HepG2 (cell line): Measurements from ENCODE around the gene SYCE3. TPM values are rescaled to one million over a fixed set of nuclear protein-coding genes. Genes with fewer than 3 reads are reported as not detected.

Experiments used
- ATAC-seq: fragments of 200-7000 bp; cut with Tn5 transposase; 3 replicates; pipeline ENCODE4 v1.9.1; 2020; ENCODE audit warnings: mild to moderate bottlenecking, moderate library complexity
- BruUV-seq: library from RNA; stranded (reverse); fragments of 400-500 nt; replicated peaks from 2 replicates; lab custom pipeline; 2021; lab: Mats Ljungman, UMichigan
- CTCF ChIA-PET: fragments of 300-600 bp; formaldehyde crosslinking; extraction: SDS; loops from one replicate; lab custom pipeline; 2021; ENCODE audit warnings: low total read pairs, inconsistent platforms, low intra/inter-chr PET ratio; lab: Yijun Ruan, JAX
- POLR2A ChIA-PET: fragments of 350-600 bp; sonication (Branson Sonifier 250); formaldehyde crosslinking; loops from one replicate; lab custom pipeline; 2020; ENCODE audit warnings: antibody characterized with exemption, inconsistent platforms; lab: Yijun Ruan, JAX
- DNase-seq: peaks from one replicate; pipeline ENCODE4 v3.0.0-alpha.2; 2015; ENCODE audit warnings: low spot score
- FAIRE-seq: peaks from 3 replicates; lab custom pipeline; 2011; peaks lifted over from hg19 to GRCh38; lab: Jason Lieb, UNC
- H2AFZ ChIP-seq: one replicate; pipeline ENCODE4 v1.6.1; 2011; ENCODE audit warnings: low read length, inconsistent platforms
- H3K27ac ChIP-seq: fragments of 300-600 bp; 3 replicates; pipeline ENCODE4 v1.8.0; 2011; ENCODE audit warnings: mixed run types, mild to moderate bottlenecking, mixed read lengths, low read length, inconsistent platforms; ENCODE audit not compliant: insufficient read depth; ENCODE audit errors: extremely low read length
- H3K27me3 ChIP-seq, 2 experiments: fragments of 200-600 bp in 1 of 2; 2 replicates in 1 of 2; 3 replicates in 1 of 2; pipeline versions ENCODE4 v1.6.0 to v1.8.0; 2011; ENCODE audit warnings: low read length in 2 of 2, mild to moderate bottlenecking in 2 of 2, moderate library complexity in 2 of 2, inconsistent platforms in 1 of 2; ENCODE audit not compliant: insufficient read depth in 2 of 2, control insufficient read depth in 1 of 2
- H3K36me3 ChIP-seq, 2 experiments: fragments of 200-600 bp in 1 of 2; replicated peaks in 1 of 2; 2 replicates in 1 of 2; 3 replicates in 1 of 2; pipeline versions ENCODE4 v1.5.1 to v1.8.0; 2011; ENCODE audit warnings: low read length in 2 of 2, inconsistent platforms in 1 of 2; ENCODE audit not compliant: insufficient read depth in 2 of 2, control insufficient read depth in 1 of 2
- H3K4me1 ChIP-seq: 2 replicates; pipeline ENCODE4 v1.5.1; 2012; ENCODE audit warnings: low read length, inconsistent platforms; ENCODE audit not compliant: insufficient read depth
- H3K4me2 ChIP-seq: 2 replicates; pipeline ENCODE4 v1.6.0; 2011; ENCODE audit warnings: low read depth, low read length, inconsistent platforms
- H3K4me3 ChIP-seq, 3 experiments: fragments of 200-600 bp in 1 of 3; sonication (generic), shearing (Covaris generic) in 1 of 3; replicated peaks in 1 of 3; 2 replicates each; pipeline ENCODE4 v1.5.1; 2011 to 2016; ENCODE audit warnings: low read length in 3 of 3, inconsistent platforms in 2 of 3, low read depth in 2 of 3, mild to moderate bottlenecking in 2 of 3, control low read depth in 1 of 3, mixed read lengths in 1 of 3; ENCODE audit not compliant: insufficient read depth in 1 of 3
- H3K79me2 ChIP-seq: one replicate; pipeline ENCODE4 v1.6.1; 2011; ENCODE audit warnings: low read length, inconsistent platforms; ENCODE audit not compliant: insufficient read depth
- H3K9ac ChIP-seq: 2 replicates; pipeline ENCODE4 v1.6.0; 2011; ENCODE audit warnings: mild to moderate bottlenecking, low read depth, low read length, inconsistent platforms; ENCODE audit not compliant: insufficient read depth
- H3K9me3 ChIP-seq: 2 replicates; pipeline ENCODE4 v1.5.1; 2012; ENCODE audit warnings: mild to moderate bottlenecking, low read length
- H4K20me1 ChIP-seq: 2 replicates; pipeline ENCODE4 v1.6.0; 2011; ENCODE audit warnings: inconsistent platforms, mild to moderate bottlenecking, low read length, moderate library complexity; ENCODE audit not compliant: insufficient read depth
- ATF3 ChIP-seq: sonication (generic); formaldehyde crosslinking; IDR thresholded peaks from 2 replicates; pipeline ENCODE4 v1.4.0; 2020; ENCODE audit warnings: missing genetic modification reagents
- JDP2 ChIP-seq: sonication (generic); formaldehyde crosslinking; IDR thresholded peaks from 2 replicates; pipeline ENCODE4 v1.8.1; 2022; ENCODE audit warnings: missing genetic modification reagents, borderline replicate concordance
- MAFF ChIP-seq: IDR thresholded peaks from 2 replicates; pipeline ENCODE4 v1.6.1; 2011; ENCODE audit warnings: low read depth, low read length, improper control_type of control experiment
- NFRKB ChIP-seq: fragments of 450-650 bp; IDR thresholded peaks from 2 replicates; pipeline ENCODE4 v1.6.1; 2017
- TCF7L2 ChIP-seq: IDR thresholded peaks from 2 replicates; pipeline ENCODE4 v1.6.1; 2011; ENCODE audit warnings: mild to moderate bottlenecking, low read depth, low read length, moderate library complexity
- YY1 ChIP-seq: IDR thresholded peaks from 2 replicates; pipeline ENCODE4 v1.6.1; 2011; ENCODE audit warnings: low read length, low read depth, moderate library complexity, mild to moderate bottlenecking; ENCODE audit not compliant: insufficient read depth, insufficient replicate concordance
- ZEB1 ChIP-seq: IDR thresholded peaks from 2 replicates; pipeline ENCODE4 v1.6.1; 2012; ENCODE audit warnings: mild to moderate bottlenecking, low read depth, inconsistent platforms; ENCODE audit not compliant: insufficient replicate concordance
- ZFP82 ChIP-seq: sonication (generic); formaldehyde crosslinking; IDR thresholded peaks from 2 replicates; pipeline ENCODE4 v1.5.1; 2020; ENCODE audit warnings: mild to moderate bottlenecking, missing genetic modification reagents, borderline replicate concordance
- ZMYM2 ChIP-seq: sonication (generic); formaldehyde crosslinking; IDR thresholded peaks from 2 replicates; pipeline ENCODE4 v1.8.0; 2022; ENCODE audit warnings: mild to moderate bottlenecking, missing genetic modification reagents
- ZNF263 ChIP-seq: sonication (generic); formaldehyde crosslinking; IDR thresholded peaks from 2 replicates; pipeline ENCODE4 v1.4.0; 2020; ENCODE audit warnings: missing genetic modification reagents
- ZNF816 ChIP-seq: sonication (generic); formaldehyde crosslinking; IDR thresholded peaks from 2 replicates; pipeline ENCODE4 v1.8.0; 2022; ENCODE audit warnings: missing genetic modification reagents, mild to moderate bottlenecking, borderline replicate concordance
- WGBS: methylation state at CpG from one replicate; pipeline ENCODE4 v1.1.6; 2017; ENCODE audit warnings: low lambda C conversion rate; 5-methylcytosine and 5-hydroxymethylcytosine counted together
- in situ Hi-C: cut with HindIII; loops from 2 replicates; pipeline ENCODE4 v1.10.0; 2017; ENCODE audit warnings: low pct_unique_long_range_greater_than_20kb; ENCODE audit not compliant: extremely low pct_ligation_motif_present
- intact Hi-C: fragments of 100-400 bp; cut with micrococcal nuclease; formaldehyde crosslinking; loops from one replicate; pipeline ENCODE4 v1.10.0; 2022; ENCODE audit not compliant: unreplicated experiment
- polyA plus RNA-seq, 8 experiments: library from polyadenylated mRNA; depleted of rRNA in 3 of 8; stranded (reverse) in 7 of 8; unstranded in 1 of 8; fragments of >200 nt; fragmentation: Illumina TruSeq in 4 of 8; extraction: Trizol in 4 of 8; gene quantifications; 2 replicates each; pipeline versions ENCODE4 v1.2.1 to v1.2.3, GENCODE V29; 2011 to 2016; ENCODE audit warnings: low read depth in 4 of 8, missing spikeins in 1 of 8, mixed read lengths in 1 of 8; ENCODE audit not compliant: insufficient read depth in 1 of 8
- total RNA-seq, 5 experiments: library from RNA; depleted of rRNA; stranded (reverse); fragments of >200 nt; fragmentation: Illumina TruSeq; extraction: Trizol; gene quantifications; 2 replicates each; pipeline ENCODE4 v1.2.3, GENCODE V29; 2016; ENCODE audit warnings: low read depth in 1 of 5
- TF ChIP-seq, protein P1 (sequence below): sonication (generic); formaldehyde crosslinking; IDR thresholded peaks from 2 replicates; pipeline ENCODE4 v1.4.0; 2020; ENCODE audit warnings: missing genetic modification reagents, borderline replicate concordance
- TF ChIP-seq, protein P2 (sequence below): sonication (generic); formaldehyde crosslinking; IDR thresholded peaks from 2 replicates; pipeline ENCODE4 v1.4.0; 2020; ENCODE audit warnings: missing genetic modification reagents

The SYCE3 gene
- total and polyA plus RNA-seq, 2 of the 13 experiments (the other 11 are each of a cell fraction or from before 2014, with no cell fraction given): not detected

GRCh38 chr22:50571264-50572175 lies 8.8 kb upstream of the SYCE3 start:
- CTCF ChIA-PET: no interaction called here
- no TSS peak for BruUV-seq
- TF ChIP-seq ZFP82 (CRISPR knock-in tag): no peak
- TF ChIP-seq NFRKB: no peak
- TF ChIP-seq TCF7L2: no peak
- TF ChIP-seq ZNF263: no peak
- no peak for TF ChIP-seq ZNF816
- TF ChIP-seq ATF3 (CRISPR knock-in tag): no peak
- TF ChIP-seq, protein P1, sequence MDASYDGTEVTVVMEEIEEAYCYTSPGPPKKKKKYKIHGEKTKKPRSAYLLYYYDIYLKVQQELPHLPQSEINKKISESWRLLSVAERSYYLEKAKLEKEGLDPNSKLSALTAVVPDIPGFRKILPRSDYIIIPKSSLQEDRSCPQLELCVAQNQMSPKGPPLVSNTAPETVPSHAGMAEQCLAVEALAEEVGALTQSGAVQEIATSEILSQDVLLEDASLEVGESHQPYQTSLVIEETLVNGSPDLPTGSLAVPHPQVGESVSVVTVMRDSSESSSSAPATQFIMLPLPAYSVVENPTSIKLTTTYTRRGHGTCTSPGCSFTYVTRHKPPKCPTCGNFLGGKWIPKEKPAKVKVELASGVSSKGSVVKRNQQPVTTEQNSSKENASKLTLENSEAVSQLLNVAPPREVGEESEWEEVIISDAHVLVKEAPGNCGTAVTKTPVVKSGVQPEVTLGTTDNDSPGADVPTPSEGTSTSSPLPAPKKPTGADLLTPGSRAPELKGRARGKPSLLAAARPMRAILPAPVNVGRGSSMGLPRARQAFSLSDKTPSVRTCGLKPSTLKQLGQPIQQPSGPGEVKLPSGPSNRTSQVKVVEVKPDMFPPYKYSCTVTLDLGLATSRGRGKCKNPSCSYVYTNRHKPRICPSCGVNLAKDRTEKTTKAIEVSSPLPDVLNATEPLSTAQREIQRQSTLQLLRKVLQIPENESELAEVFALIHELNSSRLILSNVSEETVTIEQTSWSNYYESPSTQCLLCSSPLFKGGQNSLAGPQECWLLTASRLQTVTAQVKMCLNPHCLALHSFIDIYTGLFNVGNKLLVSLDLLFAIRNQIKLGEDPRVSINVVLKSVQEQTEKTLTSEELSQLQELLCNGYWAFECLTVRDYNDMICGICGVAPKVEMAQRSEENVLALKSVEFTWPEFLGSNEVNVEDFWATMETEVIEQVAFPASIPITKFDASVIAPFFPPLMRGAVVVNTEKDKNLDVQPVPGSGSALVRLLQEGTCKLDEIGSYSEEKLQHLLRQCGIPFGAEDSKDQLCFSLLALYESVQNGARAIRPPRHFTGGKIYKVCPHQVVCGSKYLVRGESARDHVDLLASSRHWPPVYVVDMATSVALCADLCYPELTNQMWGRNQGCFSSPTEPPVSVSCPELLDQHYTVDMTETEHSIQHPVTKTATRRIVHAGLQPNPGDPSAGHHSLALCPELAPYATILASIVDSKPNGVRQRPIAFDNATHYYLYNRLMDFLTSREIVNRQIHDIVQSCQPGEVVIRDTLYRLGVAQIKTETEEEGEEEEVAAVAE (CRISPR knock-in tag): no peak
- TF ChIP-seq, protein P2, sequence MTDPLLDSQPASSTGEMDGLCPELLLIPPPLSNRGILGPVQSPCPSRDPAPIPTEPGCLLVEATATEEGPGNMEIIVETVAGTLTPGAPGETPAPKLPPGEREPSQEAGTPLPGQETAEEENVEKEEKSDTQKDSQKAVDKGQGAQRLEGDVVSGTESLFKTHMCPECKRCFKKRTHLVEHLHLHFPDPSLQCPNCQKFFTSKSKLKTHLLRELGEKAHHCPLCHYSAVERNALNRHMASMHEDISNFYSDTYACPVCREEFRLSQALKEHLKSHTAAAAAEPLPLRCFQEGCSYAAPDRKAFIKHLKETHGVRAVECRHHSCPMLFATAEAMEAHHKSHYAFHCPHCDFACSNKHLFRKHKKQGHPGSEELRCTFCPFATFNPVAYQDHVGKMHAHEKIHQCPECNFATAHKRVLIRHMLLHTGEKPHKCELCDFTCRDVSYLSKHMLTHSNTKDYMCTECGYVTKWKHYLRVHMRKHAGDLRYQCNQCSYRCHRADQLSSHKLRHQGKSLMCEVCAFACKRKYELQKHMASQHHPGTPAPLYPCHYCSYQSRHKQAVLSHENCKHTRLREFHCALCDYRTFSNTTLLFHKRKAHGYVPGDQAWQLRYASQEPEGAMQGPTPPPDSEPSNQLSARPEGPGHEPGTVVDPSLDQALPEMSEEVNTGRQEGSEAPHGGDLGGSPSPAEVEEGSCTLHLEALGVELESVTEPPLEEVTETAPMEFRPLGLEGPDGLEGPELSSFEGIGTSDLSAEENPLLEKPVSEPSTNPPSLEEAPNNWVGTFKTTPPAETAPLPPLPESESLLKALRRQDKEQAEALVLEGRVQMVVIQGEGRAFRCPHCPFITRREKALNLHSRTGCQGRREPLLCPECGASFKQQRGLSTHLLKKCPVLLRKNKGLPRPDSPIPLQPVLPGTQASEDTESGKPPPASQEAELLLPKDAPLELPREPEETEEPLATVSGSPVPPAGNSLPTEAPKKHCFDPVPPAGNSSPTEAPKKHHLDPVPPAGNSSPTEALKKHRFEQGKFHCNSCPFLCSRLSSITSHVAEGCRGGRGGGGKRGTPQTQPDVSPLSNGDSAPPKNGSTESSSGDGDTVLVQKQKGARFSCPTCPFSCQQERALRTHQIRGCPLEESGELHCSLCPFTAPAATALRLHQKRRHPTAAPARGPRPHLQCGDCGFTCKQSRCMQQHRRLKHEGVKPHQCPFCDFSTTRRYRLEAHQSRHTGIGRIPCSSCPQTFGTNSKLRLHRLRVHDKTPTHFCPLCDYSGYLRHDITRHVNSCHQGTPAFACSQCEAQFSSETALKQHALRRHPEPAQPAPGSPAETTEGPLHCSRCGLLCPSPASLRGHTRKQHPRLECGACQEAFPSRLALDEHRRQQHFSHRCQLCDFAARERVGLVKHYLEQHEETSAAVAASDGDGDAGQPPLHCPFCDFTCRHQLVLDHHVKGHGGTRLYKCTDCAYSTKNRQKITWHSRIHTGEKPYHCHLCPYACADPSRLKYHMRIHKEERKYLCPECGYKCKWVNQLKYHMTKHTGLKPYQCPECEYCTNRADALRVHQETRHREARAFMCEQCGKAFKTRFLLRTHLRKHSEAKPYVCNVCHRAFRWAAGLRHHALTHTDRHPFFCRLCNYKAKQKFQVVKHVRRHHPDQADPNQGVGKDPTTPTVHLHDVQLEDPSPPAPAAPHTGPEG (CRISPR knock-in tag): no peak
- TF ChIP-seq ZMYM2 (CRISPR knock-in tag): no peak
- TF ChIP-seq MAFF: no peak
- TF ChIP-seq JDP2 (CRISPR knock-in tag): no peak
- no peak for TF ChIP-seq ZEB1
- TF ChIP-seq YY1: no peak

More at GRCh38 chr22:50571264-50572175, 8.8 kb upstream of the SYCE3 start:
- in situ Hi-C loops (no loop called here), intact Hi-C loops (no loop called here)
- H3K9me3 ChIP-seq: no peaks in the 10 kb centered on the region
- peaks cover 29% of the 10 kb centered on the region for H3K4me1 ChIP-seq
- no peak for ATAC-seq
- H3K79me2 ChIP-seq: no peaks in the 10 kb centered on the region
- no peak overlapping the region for H2AFZ ChIP-seq
- H3K36me3 ChIP-seq: peaks cover 4 to 5% of the 10 kb centered on the region in 2 experiments; a peak in 2 of 5 replicates
- H3K9ac ChIP-seq: no peak overlapping the region
- H4K20me1 ChIP-seq: no peaks in the 10 kb centered on the region
- H3K27me3 ChIP-seq: no peaks in the 10 kb centered on the region
- no peak overlapping the region for H3K4me2 ChIP-seq
- FAIRE-seq: no peak
- H3K4me3 ChIP-seq: no peak overlapping the region
- no peak for DNase-seq
- H3K27ac ChIP-seq: no peak overlapping the region
- POLR2A ChIA-PET: interaction anchor here (1.1 kb wide), 1 partner anchor 10 kb away, joined by 5 read pairs; no protein-coding TSS in a partner anchor
- WGBS: 93% methylated on average over 14 of the region's 26 CpGs
